ENCODE measurements around the gene EEF1G. TPM values are rescaled to one million over a fixed set of nuclear protein-coding genes. Genes with fewer than 3 reads are reported as not detected.

The EEF1G gene
- total RNA-seq, 1 experiment from 2014 or later: 1,119 TPM

DNA sequence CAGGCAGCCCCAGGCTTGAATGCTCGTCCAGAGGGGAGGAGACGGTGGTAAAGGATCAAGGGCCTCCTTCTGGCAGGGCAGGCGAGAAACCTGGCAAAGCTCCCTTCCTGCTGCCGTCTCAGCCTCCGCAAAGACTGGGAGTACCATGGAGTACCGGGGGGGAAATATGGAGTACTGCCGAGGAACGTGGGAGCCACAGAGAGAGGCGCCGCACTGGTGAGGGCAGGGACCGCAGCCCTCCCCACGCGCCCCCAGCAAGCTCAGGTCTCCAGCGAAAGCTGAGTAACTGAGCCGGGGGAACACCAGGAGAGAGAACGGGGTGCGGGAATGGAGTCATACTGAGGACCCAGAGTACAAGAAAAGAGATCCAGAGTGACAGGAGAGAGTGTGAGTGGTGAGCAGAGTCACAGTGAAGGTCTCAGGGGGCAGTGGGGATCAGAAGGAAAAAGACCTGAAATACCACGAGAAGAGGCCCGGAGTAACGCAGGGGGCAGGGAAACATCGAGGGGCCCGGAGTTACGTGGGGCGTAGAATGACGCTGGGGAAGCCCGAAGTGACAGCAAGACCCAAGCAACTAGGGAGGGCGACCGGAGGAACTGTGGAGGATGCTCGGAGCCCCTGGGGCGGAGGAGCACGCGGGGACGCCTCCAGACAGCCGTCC lies 38.1 kb upstream of the EEF1G start:
- DNase-seq (ENCODE audit: low read depth, low spot score) (no peak), ATAC-seq (peak; percentile 35)
- in situ Hi-C loops (cut with HindIII; ENCODE audit: low pct_unique_long_range_greater_than_20kb, low sequenced_read_pairs) (no loop called here), intact Hi-C loops (cut with micrococcal nuclease; ENCODE audit: unreplicated experiment) (no loop called here)
- POLR2A ChIA-PET: interaction anchor here (0.5 to 1.3 kb wide), 3 partner anchors 29 to 150 kb away, joined by 3 to 8 read pairs (median 3); partner anchors contain the start of genes C11orf98, CSKMT and POLR2G
- H3K9me3 ChIP-seq (ENCODE audit: control insufficient read depth, insufficient read depth, low read depth, low read length): no peaks in the 10 kb centered on the region
- TF ChIP-seq POLR2AphosphoS5 (IDR thresholded peaks at IDR 0.05; ENCODE audit: low read depth, low read length) (no peak), TCF7L2 (IDR thresholded peaks at IDR 0.05; ENCODE audit: low read depth, low read length) (no peak), SIN3A (IDR thresholded peaks at IDR 0.05; ENCODE audit: borderline replicate concordance, insufficient read depth, low read depth, low read length) (no peak)
- TF ChIP-seq, protein P1, sequence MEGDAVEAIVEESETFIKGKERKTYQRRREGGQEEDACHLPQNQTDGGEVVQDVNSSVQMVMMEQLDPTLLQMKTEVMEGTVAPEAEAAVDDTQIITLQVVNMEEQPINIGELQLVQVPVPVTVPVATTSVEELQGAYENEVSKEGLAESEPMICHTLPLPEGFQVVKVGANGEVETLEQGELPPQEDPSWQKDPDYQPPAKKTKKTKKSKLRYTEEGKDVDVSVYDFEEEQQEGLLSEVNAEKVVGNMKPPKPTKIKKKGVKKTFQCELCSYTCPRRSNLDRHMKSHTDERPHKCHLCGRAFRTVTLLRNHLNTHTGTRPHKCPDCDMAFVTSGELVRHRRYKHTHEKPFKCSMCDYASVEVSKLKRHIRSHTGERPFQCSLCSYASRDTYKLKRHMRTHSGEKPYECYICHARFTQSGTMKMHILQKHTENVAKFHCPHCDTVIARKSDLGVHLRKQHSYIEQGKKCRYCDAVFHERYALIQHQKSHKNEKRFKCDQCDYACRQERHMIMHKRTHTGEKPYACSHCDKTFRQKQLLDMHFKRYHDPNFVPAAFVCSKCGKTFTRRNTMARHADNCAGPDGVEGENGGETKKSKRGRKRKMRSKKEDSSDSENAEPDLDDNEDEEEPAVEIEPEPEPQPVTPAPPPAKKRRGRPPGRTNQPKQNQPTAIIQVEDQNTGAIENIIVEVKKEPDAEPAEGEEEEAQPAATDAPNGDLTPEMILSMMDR (IDR thresholded peaks at IDR 0.05): no peak
- TF ChIP-seq, protein P2, sequence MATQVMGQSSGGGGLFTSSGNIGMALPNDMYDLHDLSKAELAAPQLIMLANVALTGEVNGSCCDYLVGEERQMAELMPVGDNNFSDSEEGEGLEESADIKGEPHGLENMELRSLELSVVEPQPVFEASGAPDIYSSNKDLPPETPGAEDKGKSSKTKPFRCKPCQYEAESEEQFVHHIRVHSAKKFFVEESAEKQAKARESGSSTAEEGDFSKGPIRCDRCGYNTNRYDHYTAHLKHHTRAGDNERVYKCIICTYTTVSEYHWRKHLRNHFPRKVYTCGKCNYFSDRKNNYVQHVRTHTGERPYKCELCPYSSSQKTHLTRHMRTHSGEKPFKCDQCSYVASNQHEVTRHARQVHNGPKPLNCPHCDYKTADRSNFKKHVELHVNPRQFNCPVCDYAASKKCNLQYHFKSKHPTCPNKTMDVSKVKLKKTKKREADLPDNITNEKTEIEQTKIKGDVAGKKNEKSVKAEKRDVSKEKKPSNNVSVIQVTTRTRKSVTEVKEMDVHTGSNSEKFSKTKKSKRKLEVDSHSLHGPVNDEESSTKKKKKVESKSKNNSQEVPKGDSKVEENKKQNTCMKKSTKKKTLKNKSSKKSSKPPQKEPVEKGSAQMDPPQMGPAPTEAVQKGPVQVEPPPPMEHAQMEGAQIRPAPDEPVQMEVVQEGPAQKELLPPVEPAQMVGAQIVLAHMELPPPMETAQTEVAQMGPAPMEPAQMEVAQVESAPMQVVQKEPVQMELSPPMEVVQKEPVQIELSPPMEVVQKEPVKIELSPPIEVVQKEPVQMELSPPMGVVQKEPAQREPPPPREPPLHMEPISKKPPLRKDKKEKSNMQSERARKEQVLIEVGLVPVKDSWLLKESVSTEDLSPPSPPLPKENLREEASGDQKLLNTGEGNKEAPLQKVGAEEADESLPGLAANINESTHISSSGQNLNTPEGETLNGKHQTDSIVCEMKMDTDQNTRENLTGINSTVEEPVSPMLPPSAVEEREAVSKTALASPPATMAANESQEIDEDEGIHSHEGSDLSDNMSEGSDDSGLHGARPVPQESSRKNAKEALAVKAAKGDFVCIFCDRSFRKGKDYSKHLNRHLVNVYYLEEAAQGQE (IDR thresholded peaks at IDR 0.05; ENCODE audit: insufficient read depth in 1 of 2, low read depth in 2 of 2, low read length in 1 of 2): no peak
- peak overlapping the region; percentile 90 for H3K27ac ChIP-seq (ENCODE audit: low read length)
- H3K4me3 ChIP-seq (ENCODE audit: low read depth in 2 of 2, low read length in 2 of 2): peak overlapping the region; percentile 80 to 87
- BruUV-seq (replicated peaks): no TSS peak
- H3K4me1 ChIP-seq (ENCODE audit: control insufficient read depth, insufficient read depth, low read length): peaks cover 21% of the 10 kb centered on the region
- H3K36me3 ChIP-seq (ENCODE audit: control insufficient read depth, insufficient read depth, low read length): no peaks in the 10 kb centered on the region; the same call in 1 of the 2 replicates
- CTCF ChIA-PET: interaction anchor here (0.7 to 1.2 kb wide), 4 partner anchors 10 to 53 kb away, joined by 5 to 8 read pairs (median 6); partner anchors contain the start of genes C11orf98 and MTA2
- no peaks in the 10 kb centered on the region for H3K27me3 ChIP-seq (ENCODE audit: control insufficient read depth, insufficient read depth, low read length)

DNA sequence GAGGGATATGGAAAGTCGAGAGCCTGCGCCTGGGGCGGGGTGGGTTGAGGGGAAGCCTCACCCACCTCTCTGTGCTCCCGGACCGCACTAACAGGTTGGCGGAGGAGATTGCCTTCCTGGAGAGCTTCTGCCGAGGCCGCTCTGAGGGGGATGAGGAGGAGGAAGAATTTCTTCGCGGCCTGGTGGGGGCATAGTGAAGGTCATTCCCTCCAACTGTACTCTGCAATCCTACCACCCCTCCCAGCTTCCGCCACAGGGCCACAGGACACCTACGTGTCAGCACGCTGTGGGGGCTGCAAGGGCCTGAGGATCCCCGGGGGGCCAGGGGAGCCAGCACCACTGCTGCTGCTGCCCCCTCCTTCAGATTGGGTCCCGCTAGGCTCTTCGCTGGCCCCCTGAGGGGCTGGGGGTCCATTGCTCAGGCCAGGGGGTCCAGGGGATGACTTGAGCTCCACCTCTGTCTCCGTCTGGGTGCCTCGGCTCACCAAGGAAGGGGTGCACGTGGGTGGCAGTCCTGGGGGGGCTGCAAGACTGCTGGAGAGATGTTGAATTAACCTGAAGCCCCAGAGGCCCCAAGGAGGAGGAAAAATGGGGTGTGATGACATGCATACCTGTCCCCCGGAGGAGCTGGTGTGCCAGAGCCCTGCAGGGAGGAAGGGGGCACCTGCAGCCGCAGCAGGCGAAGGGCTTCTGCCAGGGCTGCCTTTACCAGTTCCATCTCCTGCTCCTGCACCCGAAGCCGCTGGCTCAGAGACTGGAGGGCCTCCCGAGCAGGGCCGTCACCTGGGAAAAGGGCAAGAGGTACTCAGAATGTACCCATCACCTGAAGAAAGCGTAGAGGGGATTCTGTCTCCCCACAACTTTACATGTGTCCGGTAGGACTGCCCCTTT lies 37.4 kb upstream of the EEF1G start:
- in situ Hi-C loops (cut with HindIII; ENCODE audit: low pct_unique_long_range_greater_than_20kb, low sequenced_read_pairs) (no loop called here), intact Hi-C loops (cut with micrococcal nuclease; ENCODE audit: unreplicated experiment) (no loop called here)
- ATAC-seq (no peak), DNase-seq (ENCODE audit: low read depth, low spot score) (no peak)
- Histone ChIP-seq H3K27ac (ENCODE audit: low read length) (peak overlapping the region; percentile 90), H3K27me3 (ENCODE audit: control insufficient read depth, insufficient read depth, low read length) (no peaks in the 10 kb centered on the region), H3K36me3 (ENCODE audit: control insufficient read depth, insufficient read depth, low read length) (no peaks in the 10 kb centered on the region; the same call in none of the 2 replicates), H3K4me1 (ENCODE audit: control insufficient read depth, insufficient read depth, low read length) (peaks cover 21% of the 10 kb centered on the region), H3K9me3 (ENCODE audit: control insufficient read depth, insufficient read depth, low read depth, low read length) (no peaks in the 10 kb centered on the region), H3K4me3 (ENCODE audit: low read depth in 2 of 2, low read length in 2 of 2) (peak overlapping the region; percentile 80 to 87)
- POLR2A ChIA-PET: interaction anchor here (0.5 to 1.3 kb wide), 2 partner anchors 54 to 150 kb away, joined by 3 read pairs; partner anchors contain the start of genes C11orf98, CSKMT and POLR2G
- TF ChIP-seq SIN3A (IDR thresholded peaks at IDR 0.05; ENCODE audit: borderline replicate concordance, insufficient read depth, low read depth, low read length): no peak
- TF ChIP-seq, protein P1 (IDR thresholded peaks at IDR 0.05): no peak
- TF ChIP-seq TCF7L2 (IDR thresholded peaks at IDR 0.05; ENCODE audit: low read depth, low read length): no peak
- TF ChIP-seq, protein P2 (IDR thresholded peaks at IDR 0.05; ENCODE audit: insufficient read depth in 1 of 2, low read depth in 2 of 2, low read length in 1 of 2): no peak
- TF ChIP-seq POLR2AphosphoS5 (IDR thresholded peaks at IDR 0.05; ENCODE audit: low read depth, low read length): no peak
- CTCF ChIA-PET: interaction anchor here (1.1 to 1.5 kb wide), 3 partner anchors 9 to 54 kb away, joined by 3 to 8 read pairs (median 5); partner anchors contain the start of genes C11orf98, CSKMT and MTA2
- no TSS peak for BruUV-seq (replicated peaks)
